NCI-H146 treated with DMSO at 0.1 percent for 48 hours (cell line): ENCODE data around the gene SLC16A5.

Experiments
- DNase-seq: peaks from one replicate; lab custom pipeline; 2025; ENCODE audit not compliant: unreplicated experiment; lab: John Stamatoyannopoulos, UW

Gene SLC16A5

DNA sequence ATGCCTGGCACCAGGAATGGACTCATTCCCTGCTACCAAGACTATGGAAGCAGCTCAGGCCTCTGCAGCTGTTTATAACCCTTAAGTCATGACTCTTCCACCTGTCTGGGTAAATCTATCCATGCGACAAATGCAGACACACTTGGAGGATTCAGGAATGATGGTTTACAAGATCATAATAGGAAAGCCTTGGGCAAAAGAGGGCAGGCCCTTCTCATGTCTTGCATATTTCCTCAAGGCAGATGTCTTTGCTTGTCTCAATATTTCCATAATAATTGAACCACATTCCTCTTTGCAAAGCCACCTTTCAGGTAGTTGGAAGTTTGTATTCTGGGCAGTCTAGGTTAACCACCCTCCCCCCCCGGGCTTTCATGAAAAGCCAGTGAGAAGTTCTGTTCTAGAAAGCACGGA lies 67.4 kb downstream of the SLC16A5 start:
- no peak for DNase-seq
